WTC11 (cell line): ENCODE results near the gene MYO15B. TPM values are rescaled to one million over a fixed set of nuclear protein-coding genes. Genes with fewer than 3 reads are reported as not detected.

Source experiments
- ATAC-seq: fragments of 200-7000 bp; cut with Tn5 transposase; 2 replicates; pipeline ENCODE4 v1.10.0; 2021; ENCODE audit warnings: mild to moderate bottlenecking, moderate library complexity
- CTCF ChIA-PET: fragments of 300-600 bp; sonication (Branson Sonifier 250); formaldehyde crosslinking; loops from one replicate; lab custom pipeline; 2021; ENCODE audit warnings: antibody characterized with exemption; lab: Charles Lee
- POLR2A ChIA-PET: fragments of 350-600 bp; sonication (Branson Sonifier 250); formaldehyde crosslinking; loops from one replicate; lab custom pipeline; 2021; ENCODE audit warnings: antibody characterized with exemption; lab: Charles Lee
- DNase-seq: peaks from one replicate; pipeline ENCODE4 v3.0.0; 2021; ENCODE audit warnings: low spot score
- H3K27ac Mint-ChIP-seq: 2 replicates; pipeline ENCODE4 v1.8.0; 2021; ENCODE audit warnings: mixed read lengths
- H3K27me3 Mint-ChIP-seq: 2 replicates; pipeline ENCODE4 v1.8.0; 2021; ENCODE audit warnings: low read depth, mild to moderate bottlenecking, moderate library complexity, mixed read lengths
- H3K36me3 Mint-ChIP-seq: 2 replicates; pipeline ENCODE4 v1.8.0; 2021; ENCODE audit warnings: mixed read lengths
- H3K4me1 Mint-ChIP-seq: 2 replicates; pipeline ENCODE4 v1.8.0; 2022; ENCODE audit warnings: mixed read lengths
- H3K4me3 Mint-ChIP-seq: 2 replicates; pipeline ENCODE4 v1.8.0; 2021; ENCODE audit warnings: mild to moderate bottlenecking, moderate library complexity, mixed read lengths
- H3K9me3 Mint-ChIP-seq: 2 replicates; pipeline ENCODE4 v1.8.0; 2021; ENCODE audit warnings: mixed read lengths
- ATF1 ChIP-seq: sonication (generic); formaldehyde crosslinking; IDR thresholded peaks from 2 replicates; pipeline ENCODE4 v1.8.1; 2023; ENCODE audit warnings: mild to moderate bottlenecking, moderate library complexity, missing genetic modification reagents
- ELF4 ChIP-seq: sonication (generic); formaldehyde crosslinking; IDR thresholded peaks from 2 replicates; pipeline ENCODE4 v1.8.1; 2022; ENCODE audit warnings: low read depth, mild to moderate bottlenecking, moderate library complexity, missing genetic modification reagents
- ESRRA ChIP-seq: sonication (generic); formaldehyde crosslinking; IDR thresholded peaks from 2 replicates; pipeline ENCODE4 v1.8.1; 2022; ENCODE audit warnings: mild to moderate bottlenecking, missing genetic modification reagents, borderline replicate concordance
- NR1H2 ChIP-seq: sonication (generic); formaldehyde crosslinking; IDR thresholded peaks from 2 replicates; pipeline ENCODE4 v1.9.0; 2021; ENCODE audit warnings: mild to moderate bottlenecking, moderate library complexity, missing genetic modification reagents
- RELA ChIP-seq: sonication (generic); formaldehyde crosslinking; IDR thresholded peaks from 2 replicates; pipeline ENCODE4 v1.8.1; 2022; ENCODE audit warnings: missing genetic modification reagents, mild to moderate bottlenecking, borderline replicate concordance
- TCF7 ChIP-seq: sonication (generic); formaldehyde crosslinking; IDR thresholded peaks from 2 replicates; pipeline ENCODE4 v1.8.0; 2022; ENCODE audit warnings: mild to moderate bottlenecking, low read depth, missing genetic modification reagents, moderate library complexity
- ZBTB21 ChIP-seq: sonication (generic); formaldehyde crosslinking; IDR thresholded peaks from 2 replicates; pipeline ENCODE4 v1.8.1; 2023; ENCODE audit warnings: mild to moderate bottlenecking, missing genetic modification reagents, borderline replicate concordance
- ZNF416 ChIP-seq: fragments of 250-450 bp; sonication (Bioruptor Pico); IDR thresholded peaks from 2 replicates; pipeline ENCODE4 v1.9.0; 2021; ENCODE audit warnings: mild to moderate bottlenecking, inconsistent platforms
- total RNA-seq: library from RNA; stranded (reverse); gene quantifications from 3 replicates; pipeline ENCODE4 v1.2.3, GENCODE V29; 2021
- TF ChIP-seq, protein P1 (sequence below): sonication (generic); formaldehyde crosslinking; IDR thresholded peaks from 2 replicates; pipeline ENCODE4 v1.8.1; 2022; ENCODE audit warnings: low read depth, missing genetic modification reagents, borderline replicate concordance
- TF ChIP-seq, protein P2 (sequence below): sonication (generic); formaldehyde crosslinking; IDR thresholded peaks from 2 replicates; pipeline ENCODE4 v1.8.1; 2023; ENCODE audit warnings: mild to moderate bottlenecking, missing genetic modification reagents
- TF ChIP-seq, protein P3 (sequence below): sonication (generic); formaldehyde crosslinking; IDR thresholded peaks from 2 replicates; pipeline ENCODE4 v1.8.0; 2023; ENCODE audit warnings: mild to moderate bottlenecking, missing genetic modification reagents
- TF ChIP-seq, protein P4 (sequence below): sonication (generic); formaldehyde crosslinking; IDR thresholded peaks from 2 replicates; pipeline ENCODE4 v1.8.1; 2022; ENCODE audit warnings: mild to moderate bottlenecking, moderate library complexity, missing genetic modification reagents
- TF ChIP-seq, protein P5 (sequence below): sonication (generic); formaldehyde crosslinking; IDR thresholded peaks from 2 replicates; pipeline ENCODE4 v1.8.1; 2023; ENCODE audit warnings: mild to moderate bottlenecking, missing genetic modification reagents, borderline replicate concordance

Gene MYO15B
- total RNA-seq, 1 experiment from 2014 or later: 35.6 TPM

DNA sequence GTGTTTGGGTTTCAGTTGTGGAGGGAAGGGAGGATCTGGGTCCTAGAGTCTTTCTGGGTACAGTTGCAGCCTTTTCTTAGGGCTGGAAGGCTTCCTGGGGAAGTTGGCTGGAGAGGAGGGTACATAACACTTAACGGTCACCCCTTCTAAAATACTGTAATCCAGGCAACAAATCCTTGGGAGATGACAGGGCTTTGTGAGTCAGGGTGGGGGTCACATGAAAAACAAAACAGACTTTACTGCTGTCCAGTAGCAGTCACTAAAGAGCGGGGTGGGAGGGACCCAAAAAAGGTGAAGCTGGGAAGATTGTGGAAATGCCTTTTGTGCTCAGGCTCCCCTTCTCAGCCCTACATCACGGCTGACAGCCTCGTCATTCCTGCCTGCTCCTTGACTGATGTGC is 85.9 kb downstream of the MYO15B start:
- POLR2A ChIA-PET: no interaction called here
- no peak for ATAC-seq
- DNase-seq: no peak
- H3K27ac Mint-ChIP-seq: 0 out of 2 replicates have a peak overlapping the region, but pooled peaks have one; percentile 32
- no peaks in the 10 kb centered on the region for H3K27me3 Mint-ChIP-seq
- TF ChIP-seq RELA (CRISPR knock-in tag) (no peak), ZNF416 (CRISPR knock-in tag) (no peak), NR1H2 (CRISPR knock-in tag) (no peak), ELF4 (no peak), ESRRA (CRISPR knock-in tag) (no peak), TCF7 (CRISPR knock-in tag) (no peak), ATF1 (no peak), ZBTB21 (CRISPR knock-in tag) (no peak)
- TF ChIP-seq, protein P1, sequence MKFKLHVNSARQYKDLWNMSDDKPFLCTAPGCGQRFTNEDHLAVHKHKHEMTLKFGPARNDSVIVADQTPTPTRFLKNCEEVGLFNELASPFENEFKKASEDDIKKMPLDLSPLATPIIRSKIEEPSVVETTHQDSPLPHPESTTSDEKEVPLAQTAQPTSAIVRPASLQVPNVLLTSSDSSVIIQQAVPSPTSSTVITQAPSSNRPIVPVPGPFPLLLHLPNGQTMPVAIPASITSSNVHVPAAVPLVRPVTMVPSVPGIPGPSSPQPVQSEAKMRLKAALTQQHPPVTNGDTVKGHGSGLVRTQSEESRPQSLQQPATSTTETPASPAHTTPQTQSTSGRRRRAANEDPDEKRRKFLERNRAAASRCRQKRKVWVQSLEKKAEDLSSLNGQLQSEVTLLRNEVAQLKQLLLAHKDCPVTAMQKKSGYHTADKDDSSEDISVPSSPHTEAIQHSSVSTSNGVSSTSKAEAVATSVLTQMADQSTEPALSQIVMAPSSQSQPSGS: no peak
- TF ChIP-seq, protein P2, sequence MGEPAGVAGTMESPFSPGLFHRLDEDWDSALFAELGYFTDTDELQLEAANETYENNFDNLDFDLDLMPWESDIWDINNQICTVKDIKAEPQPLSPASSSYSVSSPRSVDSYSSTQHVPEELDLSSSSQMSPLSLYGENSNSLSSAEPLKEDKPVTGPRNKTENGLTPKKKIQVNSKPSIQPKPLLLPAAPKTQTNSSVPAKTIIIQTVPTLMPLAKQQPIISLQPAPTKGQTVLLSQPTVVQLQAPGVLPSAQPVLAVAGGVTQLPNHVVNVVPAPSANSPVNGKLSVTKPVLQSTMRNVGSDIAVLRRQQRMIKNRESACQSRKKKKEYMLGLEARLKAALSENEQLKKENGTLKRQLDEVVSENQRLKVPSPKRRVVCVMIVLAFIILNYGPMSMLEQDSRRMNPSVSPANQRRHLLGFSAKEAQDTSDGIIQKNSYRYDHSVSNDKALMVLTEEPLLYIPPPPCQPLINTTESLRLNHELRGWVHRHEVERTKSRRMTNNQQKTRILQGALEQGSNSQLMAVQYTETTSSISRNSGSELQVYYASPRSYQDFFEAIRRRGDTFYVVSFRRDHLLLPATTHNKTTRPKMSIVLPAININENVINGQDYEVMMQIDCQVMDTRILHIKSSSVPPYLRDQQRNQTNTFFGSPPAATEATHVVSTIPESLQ (CRISPR knock-in tag): no peak
- TF ChIP-seq, protein P3, sequence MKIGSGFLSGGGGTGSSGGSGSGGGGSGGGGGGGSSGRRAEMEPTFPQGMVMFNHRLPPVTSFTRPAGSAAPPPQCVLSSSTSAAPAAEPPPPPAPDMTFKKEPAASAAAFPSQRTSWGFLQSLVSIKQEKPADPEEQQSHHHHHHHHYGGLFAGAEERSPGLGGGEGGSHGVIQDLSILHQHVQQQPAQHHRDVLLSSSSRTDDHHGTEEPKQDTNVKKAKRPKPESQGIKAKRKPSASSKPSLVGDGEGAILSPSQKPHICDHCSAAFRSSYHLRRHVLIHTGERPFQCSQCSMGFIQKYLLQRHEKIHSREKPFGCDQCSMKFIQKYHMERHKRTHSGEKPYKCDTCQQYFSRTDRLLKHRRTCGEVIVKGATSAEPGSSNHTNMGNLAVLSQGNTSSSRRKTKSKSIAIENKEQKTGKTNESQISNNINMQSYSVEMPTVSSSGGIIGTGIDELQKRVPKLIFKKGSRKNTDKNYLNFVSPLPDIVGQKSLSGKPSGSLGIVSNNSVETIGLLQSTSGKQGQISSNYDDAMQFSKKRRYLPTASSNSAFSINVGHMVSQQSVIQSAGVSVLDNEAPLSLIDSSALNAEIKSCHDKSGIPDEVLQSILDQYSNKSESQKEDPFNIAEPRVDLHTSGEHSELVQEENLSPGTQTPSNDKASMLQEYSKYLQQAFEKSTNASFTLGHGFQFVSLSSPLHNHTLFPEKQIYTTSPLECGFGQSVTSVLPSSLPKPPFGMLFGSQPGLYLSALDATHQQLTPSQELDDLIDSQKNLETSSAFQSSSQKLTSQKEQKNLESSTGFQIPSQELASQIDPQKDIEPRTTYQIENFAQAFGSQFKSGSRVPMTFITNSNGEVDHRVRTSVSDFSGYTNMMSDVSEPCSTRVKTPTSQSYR: no peak
- TF ChIP-seq, protein P4, sequence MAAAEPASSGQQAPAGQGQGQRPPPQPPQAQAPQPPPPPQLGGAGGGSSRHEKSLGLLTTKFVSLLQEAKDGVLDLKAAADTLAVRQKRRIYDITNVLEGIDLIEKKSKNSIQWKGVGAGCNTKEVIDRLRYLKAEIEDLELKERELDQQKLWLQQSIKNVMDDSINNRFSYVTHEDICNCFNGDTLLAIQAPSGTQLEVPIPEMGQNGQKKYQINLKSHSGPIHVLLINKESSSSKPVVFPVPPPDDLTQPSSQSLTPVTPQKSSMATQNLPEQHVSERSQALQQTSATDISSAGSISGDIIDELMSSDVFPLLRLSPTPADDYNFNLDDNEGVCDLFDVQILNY (CRISPR knock-in tag): no peak
- TF ChIP-seq, protein P5, sequence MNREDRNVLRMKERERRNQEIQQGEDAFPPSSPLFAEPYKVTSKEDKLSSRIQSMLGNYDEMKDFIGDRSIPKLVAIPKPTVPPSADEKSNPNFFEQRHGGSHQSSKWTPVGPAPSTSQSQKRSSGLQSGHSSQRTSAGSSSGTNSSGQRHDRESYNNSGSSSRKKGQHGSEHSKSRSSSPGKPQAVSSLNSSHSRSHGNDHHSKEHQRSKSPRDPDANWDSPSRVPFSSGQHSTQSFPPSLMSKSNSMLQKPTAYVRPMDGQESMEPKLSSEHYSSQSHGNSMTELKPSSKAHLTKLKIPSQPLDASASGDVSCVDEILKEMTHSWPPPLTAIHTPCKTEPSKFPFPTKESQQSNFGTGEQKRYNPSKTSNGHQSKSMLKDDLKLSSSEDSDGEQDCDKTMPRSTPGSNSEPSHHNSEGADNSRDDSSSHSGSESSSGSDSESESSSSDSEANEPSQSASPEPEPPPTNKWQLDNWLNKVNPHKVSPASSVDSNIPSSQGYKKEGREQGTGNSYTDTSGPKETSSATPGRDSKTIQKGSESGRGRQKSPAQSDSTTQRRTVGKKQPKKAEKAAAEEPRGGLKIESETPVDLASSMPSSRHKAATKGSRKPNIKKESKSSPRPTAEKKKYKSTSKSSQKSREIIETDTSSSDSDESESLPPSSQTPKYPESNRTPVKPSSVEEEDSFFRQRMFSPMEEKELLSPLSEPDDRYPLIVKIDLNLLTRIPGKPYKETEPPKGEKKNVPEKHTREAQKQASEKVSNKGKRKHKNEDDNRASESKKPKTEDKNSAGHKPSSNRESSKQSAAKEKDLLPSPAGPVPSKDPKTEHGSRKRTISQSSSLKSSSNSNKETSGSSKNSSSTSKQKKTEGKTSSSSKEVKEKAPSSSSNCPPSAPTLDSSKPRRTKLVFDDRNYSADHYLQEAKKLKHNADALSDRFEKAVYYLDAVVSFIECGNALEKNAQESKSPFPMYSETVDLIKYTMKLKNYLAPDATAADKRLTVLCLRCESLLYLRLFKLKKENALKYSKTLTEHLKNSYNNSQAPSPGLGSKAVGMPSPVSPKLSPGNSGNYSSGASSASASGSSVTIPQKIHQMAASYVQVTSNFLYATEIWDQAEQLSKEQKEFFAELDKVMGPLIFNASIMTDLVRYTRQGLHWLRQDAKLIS: no peak
- peaks cover 42% of the 10 kb centered on the region for H3K36me3 Mint-ChIP-seq
- CTCF ChIA-PET: interaction anchor here (1.9 to 5.6 kb wide), 4 partner anchors 15 to 80 kb away, joined by 6 to 72 read pairs (median 19); partner anchors contain the start of gene SMIM5
- H3K9me3 Mint-ChIP-seq: no peaks in the 10 kb centered on the region
- peaks cover 1% of the 10 kb centered on the region for H3K4me1 Mint-ChIP-seq
- no peak overlapping the region for H3K4me3 Mint-ChIP-seq

Other genes with a start within 250 kb of the MYO15B start
- gene GRB2, start 182.1 kb upstream of the MYO15B start, total RNA-seq: 82.9 to 93.3 TPM (median 92.6 TPM) in 3 replicates
- gene TMEM94, start 131.2 kb upstream of the MYO15B start, total RNA-seq: 64.7 to 76.9 TPM (median 68.6 TPM) in 3 replicates
- gene CASKIN2, start 72.3 kb upstream of the MYO15B start, total RNA-seq: 31.3 to 32.2 TPM (median 31.9 TPM) in 3 replicates
- gene TSEN54, start 71.3 kb upstream of the MYO15B start, total RNA-seq: 47.8 to 53.4 TPM (median 51.5 TPM) in 3 replicates
- 94.3 to 103 TPM (median 97.0 TPM) in 3 replicates for gene LLGL2, start 62.1 kb upstream of the MYO15B start, total RNA-seq
- 0.05 TPM in 1 of 3 replicates, not detected in the others for gene SMIM5, start 45.6 kb downstream of the MYO15B start, total RNA-seq
- gene RECQL5, start 79.4 kb downstream of the MYO15B start, total RNA-seq: 48.9 to 53.1 TPM (median 51.0 TPM) in 3 replicates
- 67.5 to 86.8 TPM (median 72.0 TPM) in 3 replicates for gene SAP30BP, start 79.5 kb downstream of the MYO15B start, total RNA-seq
- gene ITGB4, start 133.7 kb downstream of the MYO15B start, total RNA-seq: 9.5 to 11.2 TPM (median 10.6 TPM) in 3 replicates
- 42.2 to 49.9 TPM (median 49.4 TPM) in 3 replicates for gene GALK1, start 177.4 kb downstream of the MYO15B start, total RNA-seq
- gene UNK, start 197.0 kb downstream of the MYO15B start, total RNA-seq: 35.0 to 37.8 TPM (median 35.4 TPM) in 3 replicates